Activated CD4-positive, alpha-beta T cell treated with anti-CD3 and anti-CD28 coated beads, Interleukin-2, amount 50 U/mL, for 16 hours (primary cell): ENCODE data around the gene UROD.
"Not testable (repeated sequence)": the region's sequence is repeated elsewhere in the genome, so short reads cannot be mapped to it uniquely, and the experiment has no call there.

Experiments used
- DNase-seq: peaks from one replicate; pipeline ENCODE4 v3.0.0-alpha.2; 2020

UROD gene

GRCh38 chr1:45043094-45043493 lies 31.0 kb downstream of the UROD start:
- no peak for DNase-seq

GRCh38 chr1:45044916-45045315 lies 32.9 kb downstream of the UROD start:
- DNase-seq = no peak

GRCh38 chr1:45047032-45047431 lies 35.0 kb downstream of the UROD start:
- no peak for DNase-seq

GRCh38 chr1:45051005-45051772 lies 39.1 kb downstream of the UROD start:
- peak; percentile 14 for DNase-seq

GRCh38 chr1:45057542-45057941 lies 45.5 kb downstream of the UROD start:
- DNase-seq = no peak

GRCh38 chr1:45059829-45060228 lies 47.8 kb downstream of the UROD start:
- DNase-seq = no peak

- not testable (repeated sequence) for DNase-seq
Measured at GRCh38 chr1:45062463-45062862, 50.4 kb downstream of the UROD start.

- no peak for DNase-seq
Measured at GRCh38 chr1:45065083-45065482, 53.0 kb downstream of the UROD start.
